Measurements from ENCODE around the gene TRAPPC5.

Gene TRAPPC5

DNA sequence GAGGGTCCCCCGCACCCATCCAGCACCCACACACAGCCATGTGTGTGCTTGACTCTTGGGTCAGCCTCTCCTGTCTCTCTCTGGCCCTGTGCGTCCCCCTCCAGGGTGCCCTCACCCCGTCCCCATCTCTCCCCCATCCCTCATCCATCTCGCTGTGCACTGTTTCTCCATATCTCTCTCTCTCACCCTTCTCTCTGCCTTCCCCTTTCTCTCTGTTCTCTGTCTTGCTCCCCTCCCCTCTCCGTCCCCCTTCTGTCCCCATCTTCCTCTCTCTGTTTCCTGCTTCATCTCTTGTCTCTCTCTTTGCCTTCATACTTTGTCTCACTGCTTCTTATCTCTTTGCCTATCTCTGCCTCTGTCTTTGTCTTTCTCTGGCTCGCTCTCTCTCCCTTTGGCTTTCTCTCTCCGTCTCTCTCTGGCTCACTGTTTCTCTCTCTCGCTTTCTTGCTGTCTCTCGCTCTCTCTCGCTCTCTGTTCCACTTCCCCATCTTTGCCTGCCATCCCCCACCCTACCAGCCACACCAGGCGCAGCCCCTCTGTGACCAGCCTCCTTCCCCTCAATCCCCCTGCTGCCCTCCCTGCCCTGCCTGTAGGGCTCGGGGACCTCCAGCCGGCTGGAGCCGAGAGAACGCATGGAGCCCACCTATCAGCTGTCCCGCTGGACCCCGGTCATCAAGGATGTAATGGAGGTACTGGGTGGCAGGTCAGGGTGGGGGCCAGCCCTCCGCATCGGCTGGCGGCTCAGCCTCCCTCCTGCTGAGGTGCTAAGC, 34.8 kb upstream of the TRAPPC5 start:
- no peak for DNase-seq (ENCODE audit: low read depth)

- no peak for DNase-seq (ENCODE audit: low read depth)
These were observed 34.3 kb upstream of the TRAPPC5 start for GRCh38 chr19:7646426-7646700.

- no peak for DNase-seq (ENCODE audit: low read depth)
These were observed 33.5 kb upstream of the TRAPPC5 start for GRCh38 chr19:7647156-7647555.

GRCh38 chr19:7648265-7649014, 32.2 kb upstream of the TRAPPC5 start:
- DNase-seq (ENCODE audit: low read depth), result no peak

GRCh38 chr19:7650148-7650547, 30.5 kb upstream of the TRAPPC5 start:
- DNase-seq (ENCODE audit: low read depth), result no peak

DNA sequence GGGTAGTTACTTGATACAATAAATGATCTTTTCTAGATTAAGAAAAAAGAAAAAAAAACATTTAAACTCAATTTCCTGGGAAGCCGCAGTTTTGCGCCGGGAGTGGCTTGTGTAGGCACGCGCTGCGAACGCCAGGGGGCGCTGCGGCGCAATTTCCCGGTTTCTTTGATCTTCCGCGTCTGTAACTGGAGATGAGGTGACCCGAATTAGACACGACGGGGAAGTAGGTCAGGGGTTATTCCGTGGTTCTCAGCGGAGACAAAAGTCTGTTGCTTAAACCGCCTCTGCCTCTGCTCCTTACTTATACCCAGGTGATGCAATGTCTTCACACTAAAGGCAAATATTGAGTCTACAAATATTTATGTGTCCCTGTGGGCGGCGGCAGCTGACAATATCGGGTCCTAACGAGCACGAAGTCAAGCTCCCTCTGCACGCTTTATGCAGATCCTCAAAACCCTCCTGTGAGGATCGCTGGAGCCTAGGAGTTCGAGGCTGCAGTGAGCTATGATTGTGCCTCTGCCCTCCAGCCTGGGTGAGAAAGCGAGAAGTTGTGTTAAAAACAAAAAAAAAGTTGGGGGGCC, 28.5 kb upstream of the TRAPPC5 start:
- DNase-seq (ENCODE audit: low read depth), result peak; percentile 70

DNA sequence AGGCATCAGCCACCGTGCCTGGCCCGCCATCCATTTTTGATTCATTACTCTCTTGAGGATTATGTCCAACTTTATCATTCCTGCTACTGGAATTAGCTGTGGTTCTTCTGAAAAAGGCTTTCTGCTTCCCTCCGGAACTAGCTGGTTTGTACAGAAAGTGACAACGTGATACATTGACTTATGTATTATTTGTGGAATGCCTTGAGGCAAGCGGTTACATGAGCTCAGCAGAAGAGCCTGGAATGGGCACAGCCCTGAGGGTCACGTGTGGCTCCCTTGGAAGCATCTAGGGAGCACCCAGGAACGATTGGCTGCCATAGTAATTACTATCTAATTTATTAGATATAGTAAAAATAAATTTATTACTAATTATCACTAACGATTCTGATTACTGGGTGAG, 26.2 kb upstream of the TRAPPC5 start:
- DNase-seq (ENCODE audit: low read depth), result no peak

- no peak for DNase-seq (ENCODE audit: low read depth)
These were observed 25.1 kb upstream of the TRAPPC5 start for GRCh38 chr19:7655581-7655980.

DNA sequence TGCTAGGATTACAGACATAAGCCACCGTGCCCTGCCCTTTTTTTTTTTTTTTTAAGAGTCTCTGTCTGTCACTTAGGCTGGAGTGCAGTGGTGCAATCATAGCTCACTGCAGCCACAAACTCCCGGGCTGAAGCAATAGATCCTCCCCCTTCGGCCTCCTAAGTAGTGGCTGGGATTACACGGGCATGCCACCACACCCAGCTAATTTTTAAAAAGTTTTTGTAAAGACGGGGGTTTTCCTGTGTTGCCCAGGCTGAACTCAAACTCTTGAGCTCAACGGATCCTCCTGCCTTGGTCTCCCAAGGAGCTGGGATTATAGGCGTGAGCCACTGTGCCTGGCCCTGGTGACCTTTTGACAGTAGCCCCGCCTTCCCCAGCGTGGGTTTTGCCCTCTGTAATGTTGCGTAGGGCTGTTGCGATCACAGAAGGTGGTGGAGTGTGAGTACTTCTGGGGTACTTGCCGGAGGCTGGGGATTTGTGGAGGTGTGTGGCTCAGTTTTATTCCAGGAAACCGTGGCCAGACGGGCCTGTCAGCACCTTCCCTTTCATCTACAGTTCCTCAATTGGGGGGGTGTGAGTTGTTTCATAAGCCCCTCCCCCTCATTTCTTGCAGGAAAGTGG, 23.4 kb upstream of the TRAPPC5 start:
- DNase-seq (ENCODE audit: low read depth), result no peak

DNA sequence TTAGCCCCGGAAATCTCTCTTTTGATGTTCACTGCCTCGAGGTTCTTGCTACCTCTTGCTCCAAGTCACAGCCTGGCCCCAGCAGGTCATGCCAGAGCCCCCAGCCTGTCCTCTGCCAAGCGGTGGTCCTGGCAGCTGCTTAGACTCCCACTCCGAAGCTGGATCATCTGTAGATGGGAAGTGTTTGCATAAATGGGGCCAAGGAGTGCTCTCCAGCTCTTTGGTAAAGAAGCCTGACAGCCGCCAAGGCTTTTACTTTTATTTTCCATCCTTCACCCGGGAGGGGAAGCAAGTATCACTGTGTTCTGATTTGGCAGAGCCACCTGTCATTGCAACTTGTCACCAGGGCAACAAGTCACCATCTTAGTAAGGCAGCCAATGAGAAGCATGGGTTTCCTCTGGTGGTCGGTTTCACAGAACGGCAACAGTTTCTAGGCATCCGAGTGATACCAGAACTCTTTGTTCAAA, 22.4 kb upstream of the TRAPPC5 start:
- no peak for DNase-seq (ENCODE audit: low read depth)

- DNase-seq (ENCODE audit: low read depth), result no peak
These were observed 18.7 kb upstream of the TRAPPC5 start for GRCh38 chr19:7661744-7662538.

DNA sequence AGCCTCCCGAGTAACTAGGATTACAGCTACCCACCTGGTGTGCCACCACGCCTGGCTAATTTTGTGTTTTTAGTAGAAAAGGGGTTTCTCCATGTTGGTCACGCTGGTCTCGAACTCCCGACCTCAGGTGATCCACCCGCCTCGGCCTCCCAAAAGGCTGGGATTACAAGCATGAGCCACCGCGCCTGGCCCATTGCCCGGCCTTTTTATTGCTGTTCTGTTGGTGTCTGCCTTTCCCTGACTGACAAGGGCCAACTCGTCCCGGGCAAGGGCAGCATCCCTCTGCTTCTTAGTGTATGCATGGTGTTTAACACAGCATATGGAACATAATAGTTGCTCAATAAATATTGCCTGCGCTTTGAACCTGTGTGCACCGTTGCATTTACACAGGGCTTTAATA, 18.0 kb upstream of the TRAPPC5 start:
- DNase-seq (ENCODE audit: low read depth), result no peak

GRCh38 chr19:7663706-7664105, 16.9 kb upstream of the TRAPPC5 start:
- DNase-seq (ENCODE audit: low read depth), result no peak

DNA sequence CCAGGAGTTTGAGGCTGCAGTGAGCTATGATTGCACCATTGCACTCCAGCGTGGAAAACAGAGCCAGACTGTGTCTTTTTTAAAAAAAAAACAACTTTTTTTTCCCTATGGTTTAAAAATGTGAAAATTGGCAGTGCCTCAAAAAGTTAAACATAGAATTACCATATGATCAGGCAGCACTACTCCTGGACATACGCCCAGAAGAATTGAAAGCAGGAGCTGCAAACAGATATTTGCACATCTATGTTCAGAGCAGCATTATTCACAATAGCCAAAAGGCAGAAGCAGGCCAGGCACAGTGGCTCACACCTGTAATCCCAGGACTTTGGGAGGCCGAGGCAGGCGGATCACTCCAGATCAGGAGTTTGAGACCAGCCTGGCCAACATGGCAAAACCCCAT, 15.6 kb upstream of the TRAPPC5 start:
- DNase-seq (ENCODE audit: low read depth), result no peak

GRCh38 chr19:7668842-7669241, 11.8 kb upstream of the TRAPPC5 start, which contains the start of gene RETN:
RETN (plus strand) TSS chr19:7669049; CDS start chr19:7669327, 278 bp downstream.
- DNase-seq (ENCODE audit: low read depth), result no peak

GRCh38 chr19:7669641-7670040, 11.0 kb upstream of the TRAPPC5 start:
- DNase-seq (ENCODE audit: low read depth), result no peak

- no peak for DNase-seq (ENCODE audit: low read depth)
These were observed 10.4 kb upstream of the TRAPPC5 start for GRCh38 chr19:7670150-7670783.

GRCh38 chr19:7670790-7671189, 9.8 kb upstream of the TRAPPC5 start:
- DNase-seq (ENCODE audit: low read depth), result no peak

GRCh38 chr19:7672522-7672921, 8.1 kb upstream of the TRAPPC5 start:
- DNase-seq (ENCODE audit: low read depth), result no peak

- DNase-seq (ENCODE audit: low read depth), result no peak
These were observed 6.3 kb upstream of the TRAPPC5 start for GRCh38 chr19:7674010-7675005.
